Melanocyte of skin (primary cell): Measurements from ENCODE around the gene GPR89A. TPM values are rescaled to one million over a fixed set of nuclear protein-coding genes. Genes with fewer than 3 reads are reported as not detected.

Source experiments
- total RNA-seq, 2 donors: library from RNA; depleted of rRNA; stranded (reverse); fragments of >200 nt; gene quantifications; 2 replicates each; pipeline ENCODE4 v1.2.3, GENCODE V29; 2012

The GPR89A gene
- total RNA-seq, result 10 to 100 TPM; 34.8 to 38.0 TPM

GRCh38 chr1:145607833-145608733 is at the start of gene GPR89A:
TSS of gene GPR89A (plus strand) at chr1:145607988. CDS start at chr1:145608134, 146 bp downstream.

GRCh38 chr1:145707183-145707867 is 99.5 kb downstream of the GPR89A start, which contains the start of gene PDZK1:
TSS of gene PDZK1 (minus strand) at chr1:145707368. CDS start at chr1:145688021, 19,347 bp downstream.

GRCh38 chr1:145719230-145720079 is 111.7 kb downstream of the GPR89A start, which contains the start of gene CD160:
TSS of gene CD160 (plus strand) at chr1:145719499. CDS start at chr1:145728328, 8,829 bp downstream.

Other genes with a start within 250 kb of the GPR89A start
- 1 to 10 TPM; 1.0 to 1.7 TPM for gene NBPF20, start 182.4 kb upstream of the GPR89A start, total RNA-seq
- gene PDZK1, start 99.4 kb downstream of the GPR89A start, total RNA-seq, result under 1 TPM; 0.33 to 0.34 TPM
- gene CD160, start 111.5 kb downstream of the GPR89A start, total RNA-seq, result not detected
- 10 to 100 TPM in 1 of 2 donors, 1 to 10 TPM in 1; 8.3 to 11.0 TPM for gene RNF115, start 216.1 kb downstream of the GPR89A start, total RNA-seq
- gene POLR3C, start 216.2 kb downstream of the GPR89A start, total RNA-seq, result 10 to 100 TPM; 42.0 to 47.8 TPM
- gene NUDT17, start 237.6 kb downstream of the GPR89A start, total RNA-seq, result 1 to 10 TPM; 5.0 to 5.2 TPM